HCT116 (cell line): Measurements from ENCODE around the gene CCDC81. TPM values are rescaled to one million over a fixed set of nuclear protein-coding genes. Genes with fewer than 3 reads are reported as not detected.

ENCODE experiments used
- ATAC-seq: fragments of 200-7000 bp; cut with Tn5 transposase; 2 replicates; pipeline ENCODE4 v1.9.1; 2020; ENCODE audit warnings: mild to moderate bottlenecking, moderate library complexity
- BruUV-seq: library from RNA; stranded (reverse); fragments of 400-500 nt; replicated peaks from 2 replicates; lab custom pipeline; 2021; lab: Mats Ljungman, UMichigan
- CTCF ChIA-PET: fragments of 300-600 bp; sonication (Branson Sonifier 250); formaldehyde crosslinking; loops from one replicate; lab custom pipeline; 2021; ENCODE audit warnings: antibody characterized with exemption; lab: Charles Lee
- POLR2A ChIA-PET: fragments of 300-600, 350-600 bp; sonication (Branson Sonifier 250); formaldehyde crosslinking; loops from one replicate; lab custom pipeline; 2021; ENCODE audit warnings: antibody characterized with exemption; lab: Charles Lee
- RAD21 ChIA-PET, 2 experiments: fragments of 300-600 bp; sonication (Branson Sonifier 250); formaldehyde crosslinking; loops; one replicate each; lab custom pipeline; 2023; ENCODE audit warnings: low total read pairs in 2 of 2; ENCODE audit not compliant: uncharacterized antibody in 2 of 2, unreplicated experiment in 2 of 2, low non-redundant PET in 1 of 2; lab: Charles Lee
- DNase-seq: peaks from one replicate; pipeline ENCODE4 v3.0.0-alpha.2; 2010; ENCODE audit warnings: low read depth, low spot score
- H2AFZ ChIP-seq: fragments of 200-600 bp; shearing (Covaris generic), sonication (generic); 2 replicates; pipeline ENCODE4 v1.6.1; 2017; ENCODE audit warnings: low read depth, mixed run types, mixed read lengths, antibody characterized with exemption, low read length; ENCODE audit not compliant: poor library complexity, severe bottlenecking
- H3K27ac ChIP-seq: 2 replicates; pipeline ENCODE4 v1.5.1; 2012; ENCODE audit warnings: low read depth, low read length
- H3K27me3 ChIP-seq: fragments of 200-600 bp; sonication (generic); 2 replicates; pipeline ENCODE4 v1.6.1; 2016; ENCODE audit warnings: mixed run types, low read length, mixed read lengths; ENCODE audit not compliant: insufficient read depth
- H3K36me3 ChIP-seq, 2 experiments: fragments of 200-500 bp in 1 of 2; fragments of 200-600 bp in 1 of 2; sonication (Bioruptor generic) in 1 of 2; sonication (generic) in 1 of 2; 2 replicates each; pipeline versions ENCODE4 v1.5.1 to v1.6.1; 2014 to 2016; ENCODE audit warnings: low read length in 2 of 2, inconsistent platforms in 1 of 2, mixed read lengths in 1 of 2, mixed run types in 1 of 2; ENCODE audit not compliant: insufficient read depth in 2 of 2, control insufficient read depth in 1 of 2
- H3K4me1 ChIP-seq, 2 experiments: fragments of 200-600 bp in 1 of 2; sonication (generic) in 1 of 2; 2 replicates each; pipeline versions ENCODE4 v1.5.1 to v1.6.1; 2012 to 2017; ENCODE audit warnings: low read length in 2 of 2, inconsistent platforms in 1 of 2, mild to moderate bottlenecking in 1 of 2, mixed read lengths in 1 of 2, mixed run types in 1 of 2, moderate library complexity in 1 of 2; ENCODE audit not compliant: insufficient read depth in 2 of 2, control insufficient read depth in 1 of 2
- H3K4me2 ChIP-seq: fragments of 200-600 bp; sonication (generic); 2 replicates; pipeline ENCODE4 v1.6.1; 2017; ENCODE audit warnings: mixed run types, low read length, mixed read lengths
- H3K4me3 ChIP-seq, 2 experiments: fragments of 200-600 bp in 1 of 2; sonication (generic) in 1 of 2; replicated peaks in 1 of 2; 2 replicates each; pipeline ENCODE4 v1.5.1; 2011 to 2016; ENCODE audit warnings: low read length in 2 of 2, control low read depth in 1 of 2, low read depth in 1 of 2, mild to moderate bottlenecking in 1 of 2, mixed read lengths in 1 of 2, mixed run types in 1 of 2
- H3K79me2 ChIP-seq: fragments of 200-600 bp; sonication (generic); 2 replicates; pipeline ENCODE4 v1.6.1; 2017; ENCODE audit warnings: mild to moderate bottlenecking, mixed run types, low read length, moderate library complexity, mixed read lengths; ENCODE audit not compliant: insufficient read depth
- H3K9ac ChIP-seq: fragments of 200-600 bp; sonication (generic); 2 replicates; pipeline ENCODE4 v1.6.1; 2016; ENCODE audit warnings: low read length, mixed read lengths
- H3K9me2 ChIP-seq: fragments of 200-600 bp; sonication (generic), shearing (Covaris generic); 2 replicates; pipeline ENCODE4 v1.6.1; 2017; ENCODE audit warnings: mixed run types, mild to moderate bottlenecking, moderate library complexity; ENCODE audit not compliant: insufficient read depth
- H3K9me3 ChIP-seq, 2 experiments: fragments of 200-500 bp in 1 of 2; fragments of 200-600 bp in 1 of 2; sonication (Bioruptor generic) in 1 of 2; sonication (generic) in 1 of 2; 2 replicates each; pipeline ENCODE4 v1.6.1; 2014 to 2017; ENCODE audit warnings: low read length in 2 of 2, mixed read lengths in 2 of 2, inconsistent platforms in 1 of 2, low read depth in 1 of 2, mild to moderate bottlenecking in 1 of 2, mixed run types in 1 of 2, moderate library complexity in 1 of 2; ENCODE audit not compliant: control insufficient read depth in 1 of 2, insufficient read depth in 1 of 2
- H4K20me1 ChIP-seq: fragments of 200-600 bp; sonication (generic), shearing (Covaris generic); 2 replicates; pipeline ENCODE4 v1.6.1; 2017; ENCODE audit warnings: mixed run types, mild to moderate bottlenecking, moderate library complexity; ENCODE audit not compliant: insufficient read depth
- ATF3 ChIP-seq: IDR thresholded peaks from 2 replicates; pipeline ENCODE4 v1.6.1; 2012
- CBX3 ChIP-seq: IDR thresholded peaks from 2 replicates; pipeline ENCODE4 v1.6.1; 2012; ENCODE audit warnings: low read depth
- CEBPB ChIP-seq: IDR thresholded peaks from 2 replicates; pipeline ENCODE4 v1.6.1; 2012; ENCODE audit warnings: low read depth
- CTCF ChIP-seq, 3 experiments: fragments of 200-600 bp in 1 of 3; sonication (generic) in 1 of 3; IDR thresholded peaks in 2 of 3; conservative IDR thresholded peaks in 1 of 3; 2 replicates each; pipeline ENCODE4 v1.5.1; 2012 to 2017; ENCODE audit warnings: low read depth in 2 of 3, low read length in 2 of 3, antibody characterized with exemption in 1 of 3, borderline replicate concordance in 1 of 3, control low read depth in 1 of 3, mild to moderate bottlenecking in 1 of 3, mixed read lengths in 1 of 3, mixed run types in 1 of 3, moderate library complexity in 1 of 3; ENCODE audit not compliant: insufficient read depth in 1 of 3
- ELF1 ChIP-seq: IDR thresholded peaks from 2 replicates; pipeline ENCODE4 v1.6.1; 2012; ENCODE audit warnings: low read depth, borderline replicate concordance
- EZH2 ChIP-seq: fragments of 200-600 bp; sonication (generic); IDR thresholded peaks from 2 replicates; pipeline ENCODE4 v1.6.1; 2017; ENCODE audit warnings: antibody characterized with exemption, mixed run types
- EZH2phosphoT487 ChIP-seq: fragments of 200-600 bp; IDR thresholded peaks from 2 replicates; pipeline ENCODE4 v1.6.1; 2018; ENCODE audit warnings: antibody characterized with exemption, borderline replicate concordance
- FOSL1 ChIP-seq: IDR thresholded peaks from 2 replicates; pipeline ENCODE4 v1.6.1; 2012; ENCODE audit warnings: low read depth
- JUND ChIP-seq: IDR thresholded peaks from 2 replicates; pipeline ENCODE4 v1.6.1; 2012
- MAX ChIP-seq: IDR thresholded peaks from 2 replicates; pipeline ENCODE4 v1.6.1; 2012
- SP1 ChIP-seq: IDR thresholded peaks from 2 replicates; pipeline ENCODE4 v1.6.1; 2012; ENCODE audit warnings: low read depth
- TCF7L2 ChIP-seq: IDR thresholded peaks from 2 replicates; pipeline ENCODE4 v1.7.0; 2011; ENCODE audit warnings: borderline replicate concordance, inconsistent platforms; ENCODE audit not compliant: insufficient read depth, insufficient read length; ENCODE audit errors: extremely low read depth
- ZBTB33 ChIP-seq: IDR thresholded peaks from 2 replicates; pipeline ENCODE4 v1.6.1; 2011; ENCODE audit warnings: mild to moderate bottlenecking, low read length, moderate library complexity; ENCODE audit not compliant: insufficient replicate concordance; ENCODE audit errors: extremely low read depth
- ZFX ChIP-seq: fragments of 450-650 bp; IDR thresholded peaks from 2 replicates; pipeline ENCODE4 v1.6.1; 2017
- intact Hi-C: fragments of 100-400 bp; cut with micrococcal nuclease; formaldehyde crosslinking; loops from 2 replicates; pipeline ENCODE4 v1.10.0; 2022
- total RNA-seq: library from RNA; stranded (reverse); gene quantifications from one replicate; pipeline ENCODE4 v1.2.1, GENCODE V29; 2021; ENCODE audit not compliant: unreplicated experiment

CCDC81 gene
- total RNA-seq, 1 experiment from 2014 or later: 0.69 TPM

GRCh38 chr11:86346513-86346912 is 28.2 kb upstream of the CCDC81 start:
- Histone ChIP-seq H3K9ac (no peak overlapping the region), H3K79me2 (peaks cover 15% of the 10 kb centered on the region), H3K27ac (no peak overlapping the region), H3K4me2 (no peak overlapping the region), H3K4me3 (no peak overlapping the region), H3K9me3 (no peaks in the 10 kb centered on the region), H3K27me3 (no peaks in the 10 kb centered on the region), H3K36me3 (no peaks in the 10 kb centered on the region), H4K20me1 (no peaks in the 10 kb centered on the region), H2AFZ (no peak overlapping the region), H3K9me2 (no peaks in the 10 kb centered on the region), H3K4me1 (no peaks in the 10 kb centered on the region)
- intact Hi-C loops: no loop called here
- ChIA-PET POLR2A (no interaction called here), CTCF (interaction anchor here (1.0 kb wide), 1 partner anchor 14 kb away, joined by 3 read pairs; no protein-coding TSS in a partner anchor), RAD21 (no interaction called here)
- TF ChIP-seq FOSL1 (no peak), CBX3 (no peak), ZFX (no peak), CEBPB (no peak)
- no peak for DNase-seq
- no peak for ATAC-seq
- no TSS peak for BruUV-seq

- ATAC-seq (peak; percentile 50), DNase-seq (no peak)
- no peaks in the 10 kb centered on the region for H3K9me2 ChIP-seq
- no peaks in the 10 kb centered on the region for H3K79me2 ChIP-seq
- no peaks in the 10 kb centered on the region for H4K20me1 ChIP-seq
- H3K9ac ChIP-seq: no peak overlapping the region
- RAD21 ChIA-PET: no interaction called here
- CTCF ChIA-PET: no interaction called here
- no peak overlapping the region for H3K4me2 ChIP-seq
- no peaks in the 10 kb centered on the region for H3K9me3 ChIP-seq
- no peak overlapping the region for H3K27ac ChIP-seq
- H2AFZ ChIP-seq: no peak overlapping the region
- no peaks in the 10 kb centered on the region for H3K36me3 ChIP-seq
- H3K27me3 ChIP-seq: no peaks in the 10 kb centered on the region
- intact Hi-C loops: no loop called here
- no peaks in the 10 kb centered on the region for H3K4me1 ChIP-seq
- no peak overlapping the region for H3K4me3 ChIP-seq
- POLR2A ChIA-PET: no interaction called here
- BruUV-seq: no TSS peak
- TF ChIP-seq CTCF (IDR thresholded peaks at IDR 0.05 in 2 of 3, conservative IDR thresholded peaks at IDR 0.05 in 1 of 3; ENCODE audit: borderline replicate concordance in 1 of 3, insufficient read depth in 1 of 3, low read depth in 2 of 3, low read length in 2 of 3) (no peak), EZH2 (no peak), ATF3 (no peak), FOSL1 (no peak), EZH2phosphoT487 (no peak), SP1 (no peak), JUND (no peak), ZFX (no peak), TCF7L2 (no peak), ELF1 (no peak), ZBTB33 (no peak), MAX (no peak), CBX3 (no peak)
Observed at GRCh38 chr11:86355256-86355655, 19.4 kb upstream of the CCDC81 start.
